MV-4-11 (cell line): ENCODE results near the gene FCF1.

Source experiments
- DNase-seq: peaks from one replicate; lab custom pipeline; 2025; lab: John Stamatoyannopoulos, UW

The FCF1 gene

GRCh38 chr14:74763803-74764531, 51.0 kb downstream of the FCF1 start:
- DNase-seq, result no peak

GRCh38 chr14:74765721-74766120, 52.8 kb downstream of the FCF1 start:
- DNase-seq, result no peak

- no peak for DNase-seq
These were observed 58.5 kb downstream of the FCF1 start for GRCh38 chr14:74771399-74771798.

- no peak for DNase-seq
These were observed 71.7 kb downstream of the FCF1 start for GRCh38 chr14:74784634-74785033.

GRCh38 chr14:74785056-74785613, 72.2 kb downstream of the FCF1 start:
- DNase-seq, result no peak

- DNase-seq, result no peak
These were observed 73.9 kb downstream of the FCF1 start for GRCh38 chr14:74786796-74787315.
